Nephron progenitor cell (in vitro differentiated cells): ENCODE data around the gene SNX25.

Experiments used
- DNase-seq: peaks from one replicate; pipeline ENCODE4 v3.0.0; 2021
- H3K27ac Mint-ChIP-seq: 2 replicates; pipeline ENCODE4 v1.8.0; 2021; ENCODE audit warnings: mild to moderate bottlenecking, moderate library complexity, mixed read lengths
- H3K27me3 Mint-ChIP-seq: 2 replicates; pipeline ENCODE4 v1.8.0; 2021; ENCODE audit warnings: mild to moderate bottlenecking, low read depth, mixed read lengths; ENCODE audit not compliant: poor library complexity
- H3K36me3 Mint-ChIP-seq: 2 replicates; pipeline ENCODE4 v1.8.0; 2021; ENCODE audit warnings: low read depth, mixed read lengths
- H3K4me1 Mint-ChIP-seq: 2 replicates; pipeline ENCODE4 v1.8.0; 2021; ENCODE audit warnings: mixed read lengths
- H3K4me3 Mint-ChIP-seq: 2 replicates; pipeline ENCODE4 v1.8.0; 2021; ENCODE audit warnings: mild to moderate bottlenecking, moderate library complexity, mixed read lengths
- H3K9me3 Mint-ChIP-seq: 2 replicates; pipeline ENCODE4 v1.8.0; 2021; ENCODE audit warnings: mild to moderate bottlenecking, moderate library complexity, mixed read lengths
- CTCF ChIP-seq: fragments of 200-600 bp; sonication (generic); IDR thresholded peaks from 2 replicates; pipeline ENCODE4 v1.5.0; 2021; ENCODE audit warnings: antibody characterized with exemption

Gene SNX25

GRCh38 chr4:185282968-185283367, 73.6 kb downstream of the SNX25 start:
- Mint-ChIP-seq H3K36me3 (peaks cover 5% of the 10 kb centered on the region), H3K27ac (peak overlapping the region; percentile 2), H3K4me1 (peaks cover 18% of the 10 kb centered on the region)

GRCh38 chr4:185283723-185284122, 74.3 kb downstream of the SNX25 start:
- DNase-seq = no peak
- Mint-ChIP-seq H3K9me3 (no peaks in the 10 kb centered on the region), H3K4me3 (no peak overlapping the region), H3K36me3 (no peaks in the 10 kb centered on the region), H3K4me1 (peaks cover 18% of the 10 kb centered on the region), H3K27ac (no peak overlapping the region), H3K27me3 (no peaks in the 10 kb centered on the region)
- TF ChIP-seq CTCF = no peak

More at GRCh38 chr4:185282968-185283367, 73.6 kb downstream of the SNX25 start:
- no peak for DNase-seq
- TF ChIP-seq CTCF = no peak
- Mint-ChIP-seq H3K4me3 (no peak overlapping the region), H3K27me3 (no peaks in the 10 kb centered on the region), H3K9me3 (no peaks in the 10 kb centered on the region)

GRCh38 chr4:185285632-185286393, 76.4 kb downstream of the SNX25 start:
- no peak overlapping the region for H3K27ac Mint-ChIP-seq
- DNase-seq = no peak
- H3K4me3 Mint-ChIP-seq = no peak overlapping the region
- H3K9me3 Mint-ChIP-seq = no peaks in the 10 kb centered on the region
- H3K4me1 Mint-ChIP-seq = peaks cover 18% of the 10 kb centered on the region
- TF ChIP-seq CTCF = no peak
- H3K27me3 Mint-ChIP-seq = no peaks in the 10 kb centered on the region
- no peaks in the 10 kb centered on the region for H3K36me3 Mint-ChIP-seq

- no peak for TF ChIP-seq CTCF
- Mint-ChIP-seq H3K27ac (no peak overlapping the region), H3K9me3 (no peaks in the 10 kb centered on the region), H3K36me3 (peaks cover 3% of the 10 kb centered on the region), H3K4me1 (peaks cover 19% of the 10 kb centered on the region), H3K27me3 (no peaks in the 10 kb centered on the region), H3K4me3 (no peak overlapping the region)
- no peak for DNase-seq
Observed at GRCh38 chr4:185286571-185286970, 77.2 kb downstream of the SNX25 start.

- no peaks in the 10 kb centered on the region for H3K27me3 Mint-ChIP-seq
- H3K27ac Mint-ChIP-seq = no peak overlapping the region
- peaks cover 19% of the 10 kb centered on the region for H3K4me1 Mint-ChIP-seq
- TF ChIP-seq CTCF = no peak
- H3K4me3 Mint-ChIP-seq = no peak overlapping the region
- no peak for DNase-seq
- peaks cover 2% of the 10 kb centered on the region for H3K9me3 Mint-ChIP-seq
- H3K36me3 Mint-ChIP-seq = peaks cover 7% of the 10 kb centered on the region
Observed at GRCh38 chr4:185287031-185287430, 77.6 kb downstream of the SNX25 start.

- Mint-ChIP-seq H3K27me3 (no peaks in the 10 kb centered on the region), H3K9me3 (peaks cover 17% of the 10 kb centered on the region), H3K36me3 (peaks cover 32% of the 10 kb centered on the region), H3K4me3 (no peak overlapping the region), H3K27ac (peak overlapping the region; percentile 37), H3K4me1 (peaks cover 19% of the 10 kb centered on the region)
- no peak for DNase-seq
- no peak for TF ChIP-seq CTCF
Observed at GRCh38 chr4:185290018-185290607, 80.7 kb downstream of the SNX25 start.
